GM23338 (cell line): ENCODE results near the gene GLI1. TPM values are rescaled to one million over a fixed set of nuclear protein-coding genes. Genes with fewer than 3 reads are reported as not detected.

Experiments used
- ATAC-seq: fragments of 200-7000 bp; cut with Tn5 transposase; 3 replicates; pipeline ENCODE4 v1.9.1; 2020
- DNase-seq: peaks from one replicate; pipeline ENCODE4 v3.0.0-alpha.2; 2015; ENCODE audit warnings: low spot score
- H2AFZ ChIP-seq: fragments of 200-600 bp; sonication (generic); 2 replicates; pipeline ENCODE4 v1.8.0; 2016; ENCODE audit warnings: antibody characterized with exemption, mild to moderate bottlenecking, moderate library complexity
- H3F3A ChIP-seq: fragments of 200-600 bp; sonication (generic); replicated peaks from 2 replicates; pipeline ENCODE4 v1.8.0; 2017; ENCODE audit warnings: antibody characterized with exemption, mixed run types, low read depth
- H3K27ac ChIP-seq: fragments of 200-600 bp; sonication (generic); 2 replicates; pipeline ENCODE4 v1.6.1; 2016; ENCODE audit warnings: low read depth
- H3K27me3 ChIP-seq: fragments of 200-600 bp; sonication (generic); 2 replicates; pipeline ENCODE4 v1.8.0; 2016; ENCODE audit warnings: mild to moderate bottlenecking, mixed run types, moderate library complexity; ENCODE audit not compliant: insufficient read depth
- H3K36me3 ChIP-seq: fragments of 200-600 bp; sonication (generic); 2 replicates; pipeline ENCODE4 v1.8.0; 2016; ENCODE audit warnings: mild to moderate bottlenecking; ENCODE audit not compliant: insufficient read depth
- H3K4me1 ChIP-seq: fragments of 200-600 bp; sonication (generic); 2 replicates; pipeline ENCODE4 v1.8.0; 2016; ENCODE audit warnings: mild to moderate bottlenecking, moderate library complexity; ENCODE audit not compliant: insufficient read depth
- H3K4me2 ChIP-seq: fragments of 200-600 bp; sonication (generic); 2 replicates; pipeline ENCODE4 v1.7.1; 2017; ENCODE audit warnings: mixed run types
- H3K4me3 ChIP-seq: fragments of 200-600 bp; sonication (generic); 2 replicates; pipeline ENCODE4 v1.6.1; 2016; ENCODE audit warnings: mixed run types
- H3K79me2 ChIP-seq: fragments of 200-600 bp; sonication (generic); replicated peaks from 2 replicates; pipeline ENCODE4 v1.8.0; 2017; ENCODE audit warnings: mild to moderate bottlenecking; ENCODE audit not compliant: insufficient read depth
- H3K9me2 ChIP-seq: fragments of 200-600 bp; sonication (generic); 2 replicates; pipeline ENCODE4 v1.8.0; 2017; ENCODE audit not compliant: insufficient read depth
- H4K20me1 ChIP-seq: fragments of 200-600 bp; sonication (generic); replicated peaks from 2 replicates; pipeline ENCODE4 v1.8.0; 2017; ENCODE audit warnings: mild to moderate bottlenecking; ENCODE audit not compliant: insufficient read depth
- H3K27ac Mint-ChIP-seq: 2 replicates; pipeline ENCODE4 v1.8.0; 2020; ENCODE audit warnings: inconsistent platforms, mild to moderate bottlenecking, moderate library complexity, mixed read lengths
- H3K27me3 Mint-ChIP-seq: 3 replicates; pipeline ENCODE4 v1.8.0; 2022; ENCODE audit warnings: low read depth, mild to moderate bottlenecking, moderate library complexity, mixed read lengths, inconsistent platforms; ENCODE audit not compliant: insufficient read depth, poor library complexity
- H3K36me3 Mint-ChIP-seq: 3 replicates; pipeline ENCODE4 v1.8.0; 2021; ENCODE audit warnings: low read depth, mild to moderate bottlenecking, inconsistent platforms, moderate library complexity, mixed read lengths
- H3K4me1 Mint-ChIP-seq: 3 replicates; pipeline ENCODE4 v1.8.0; 2020; ENCODE audit warnings: mild to moderate bottlenecking, inconsistent platforms, mixed read lengths
- H3K4me3 Mint-ChIP-seq: 3 replicates; pipeline ENCODE4 v1.8.0; 2021; ENCODE audit warnings: moderate library complexity, mild to moderate bottlenecking, inconsistent platforms, mixed read lengths
- H3K9me3 Mint-ChIP-seq: 3 replicates; pipeline ENCODE4 v1.8.0; 2020; ENCODE audit warnings: moderate library complexity, mild to moderate bottlenecking, inconsistent platforms, mixed read lengths
- CREB1 ChIP-seq: fragments of 250-450 bp; sonication (Bioruptor Pico); IDR thresholded peaks from 2 replicates; pipeline ENCODE4 v1.5.0; 2020; ENCODE audit warnings: low read depth, mild to moderate bottlenecking, moderate library complexity
- CTCF ChIP-seq, 2 experiments: fragments of 200-600 bp in 1 of 2; sonication (generic) in 1 of 2; conservative IDR thresholded peaks; 2 replicates each; pipeline versions ENCODE4 v1.5.1 to v1.6.1; 2016 to 2017; ENCODE audit warnings: antibody characterized with exemption in 2 of 2, low read depth in 2 of 2, mild to moderate bottlenecking in 2 of 2, moderate library complexity in 1 of 2
- ETS1 ChIP-seq: IDR thresholded peaks from 2 replicates; pipeline ENCODE4 v1.6.1; 2016; ENCODE audit warnings: antibody characterized with exemption
- EZH2 ChIP-seq: fragments of 200-600 bp; sonication (generic); IDR thresholded peaks from one replicate; pipeline ENCODE4 v1.8.0; 2017; ENCODE audit warnings: antibody characterized with exemption, mild to moderate bottlenecking, low read depth; ENCODE audit not compliant: unreplicated experiment
- EZH2phosphoT487 ChIP-seq: fragments of 200-600 bp; sonication (generic); IDR thresholded peaks from one replicate; pipeline ENCODE4 v1.8.1; 2018; ENCODE audit warnings: antibody characterized with exemption; ENCODE audit not compliant: unreplicated experiment
- JUNB ChIP-seq: IDR thresholded peaks from one replicate; pipeline ENCODE4 v1.6.1; 2016; ENCODE audit warnings: antibody characterized with exemption; ENCODE audit not compliant: unreplicated experiment
- NANOG ChIP-seq: IDR thresholded peaks from 2 replicates; pipeline ENCODE4 v1.6.1; 2016; ENCODE audit warnings: antibody characterized with exemption, borderline replicate concordance
- POLR2AphosphoS5 ChIP-seq: IDR thresholded peaks from 2 replicates; pipeline ENCODE4 v1.6.1; 2016; ENCODE audit warnings: antibody characterized with exemption, low read depth
- STAT1 ChIP-seq: IDR thresholded peaks from one replicate; pipeline ENCODE4 v1.6.1; 2016; ENCODE audit warnings: antibody characterized with exemption; ENCODE audit not compliant: unreplicated experiment
- ZNF114 ChIP-seq: fragments of 250-450 bp; sonication (Bioruptor Pico); IDR thresholded peaks from 2 replicates; pipeline ENCODE4 v1.5.0; 2020; ENCODE audit warnings: mild to moderate bottlenecking, moderate library complexity
- ZNF331 ChIP-seq: fragments of 250-450 bp; sonication (Bioruptor Pico); IDR thresholded peaks from 2 replicates; pipeline ENCODE4 v1.5.0; 2020; ENCODE audit warnings: low read depth, mild to moderate bottlenecking, moderate library complexity
- ZNF462 ChIP-seq: fragments of 250-450 bp; sonication (Bioruptor Pico); IDR thresholded peaks from 2 replicates; pipeline ENCODE4 v1.5.0; 2020; ENCODE audit warnings: mild to moderate bottlenecking, moderate library complexity
- polyA plus RNA-seq: library from polyadenylated mRNA; unstranded; fragments of >200 nt; fragmentation: Nextera tagmentation; extraction: Ambion mirVana; gene quantifications from 2 replicates; pipeline ENCODE4 v1.2.1, GENCODE V29; 2016
- total RNA-seq: library from RNA; depleted of rRNA; stranded (reverse); fragments of >200 nt; shearing (Covaris generic); gene quantifications from 2 replicates; pipeline ENCODE4 v1.2.3, GENCODE V29; 2014
- TF ChIP-seq, protein P1 (sequence below): IDR thresholded peaks from one replicate; pipeline ENCODE4 v1.6.1; 2018; ENCODE audit warnings: antibody characterized with exemption; ENCODE audit not compliant: unreplicated experiment

GLI1 gene
- total and polyA plus RNA-seq, 2 experiments from 2014 or later, result 5.6 to 18.1 TPM

GRCh38 chr12:57459055-57459749 is 383 bp upstream of the GLI1 start:
- Histone ChIP-seq H3K27ac (peak overlapping the region; percentile 83), H3F3A (peaks cover 25% of the 10 kb centered on the region), H2AFZ (no peak overlapping the region), H3K27me3 (no peaks in the 10 kb centered on the region), H3K36me3 (no peaks in the 10 kb centered on the region), H4K20me1 (no peaks in the 10 kb centered on the region; the same call in 1 of the 2 replicates), H3K79me2 (peaks cover 23% of the 10 kb centered on the region), H3K4me1 (peaks cover 40% of the 10 kb centered on the region), H3K4me2 (peak overlapping the region; percentile 100), H3K4me3 (peak overlapping the region; percentile 97), H3K9me2 (no peaks in the 10 kb centered on the region)
- TF ChIP-seq EZH2 (peak; percentile 33), ZNF114 (CRISPR knock-in tag) (no peak), ZNF462 (CRISPR knock-in tag) (no peak), POLR2AphosphoS5 (peak; percentile 79), EZH2phosphoT487 (no peak), CTCF (conservative IDR thresholded peaks at IDR 0.05; ENCODE audit: low read depth in 2 of 2) (peak; percentile 88 to 95), STAT1 (no peak), ETS1 (no peak), CREB1 (CRISPR knock-in tag) (peak; percentile 91), ZNF331 (no peak), JUNB (no peak), NANOG (no peak)
- TF ChIP-seq, protein P1, sequence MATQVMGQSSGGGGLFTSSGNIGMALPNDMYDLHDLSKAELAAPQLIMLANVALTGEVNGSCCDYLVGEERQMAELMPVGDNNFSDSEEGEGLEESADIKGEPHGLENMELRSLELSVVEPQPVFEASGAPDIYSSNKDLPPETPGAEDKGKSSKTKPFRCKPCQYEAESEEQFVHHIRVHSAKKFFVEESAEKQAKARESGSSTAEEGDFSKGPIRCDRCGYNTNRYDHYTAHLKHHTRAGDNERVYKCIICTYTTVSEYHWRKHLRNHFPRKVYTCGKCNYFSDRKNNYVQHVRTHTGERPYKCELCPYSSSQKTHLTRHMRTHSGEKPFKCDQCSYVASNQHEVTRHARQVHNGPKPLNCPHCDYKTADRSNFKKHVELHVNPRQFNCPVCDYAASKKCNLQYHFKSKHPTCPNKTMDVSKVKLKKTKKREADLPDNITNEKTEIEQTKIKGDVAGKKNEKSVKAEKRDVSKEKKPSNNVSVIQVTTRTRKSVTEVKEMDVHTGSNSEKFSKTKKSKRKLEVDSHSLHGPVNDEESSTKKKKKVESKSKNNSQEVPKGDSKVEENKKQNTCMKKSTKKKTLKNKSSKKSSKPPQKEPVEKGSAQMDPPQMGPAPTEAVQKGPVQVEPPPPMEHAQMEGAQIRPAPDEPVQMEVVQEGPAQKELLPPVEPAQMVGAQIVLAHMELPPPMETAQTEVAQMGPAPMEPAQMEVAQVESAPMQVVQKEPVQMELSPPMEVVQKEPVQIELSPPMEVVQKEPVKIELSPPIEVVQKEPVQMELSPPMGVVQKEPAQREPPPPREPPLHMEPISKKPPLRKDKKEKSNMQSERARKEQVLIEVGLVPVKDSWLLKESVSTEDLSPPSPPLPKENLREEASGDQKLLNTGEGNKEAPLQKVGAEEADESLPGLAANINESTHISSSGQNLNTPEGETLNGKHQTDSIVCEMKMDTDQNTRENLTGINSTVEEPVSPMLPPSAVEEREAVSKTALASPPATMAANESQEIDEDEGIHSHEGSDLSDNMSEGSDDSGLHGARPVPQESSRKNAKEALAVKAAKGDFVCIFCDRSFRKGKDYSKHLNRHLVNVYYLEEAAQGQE, result no peak
- peak overlapping the region; percentile 82 for H3K4me3 Mint-ChIP-seq
- H3K27me3 Mint-ChIP-seq, result peaks cover 45% of the 10 kb centered on the region
- ATAC-seq, result peak; percentile 18
- H3K9me3 Mint-ChIP-seq, result no peaks in the 10 kb centered on the region
- peak overlapping the region; percentile 98 for H3K27ac Mint-ChIP-seq
- peak; percentile 99 for DNase-seq
- peaks cover 23% of the 10 kb centered on the region for H3K36me3 Mint-ChIP-seq
- peaks cover 52% of the 10 kb centered on the region for H3K4me1 Mint-ChIP-seq
